ENCODE data around the gene CNST.

DNA sequence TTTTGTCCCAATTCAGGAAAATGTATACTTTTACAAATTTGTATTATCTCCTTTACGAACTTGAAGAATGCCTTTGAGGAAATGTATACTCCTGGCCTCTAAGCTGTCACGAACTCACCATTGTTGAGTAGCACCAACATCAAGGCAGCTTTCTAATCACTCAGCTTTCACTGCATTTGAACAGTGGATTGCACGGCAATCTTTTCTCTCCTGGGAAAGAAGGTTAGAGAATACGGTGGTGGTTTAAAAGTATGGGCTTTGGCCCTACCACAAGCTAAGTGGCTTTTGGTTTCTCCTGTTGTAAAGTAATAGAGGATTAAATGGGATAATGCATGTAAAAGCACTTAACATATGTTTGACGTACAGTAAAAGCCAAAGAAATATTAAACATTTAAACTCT lies 57.8 kb downstream of the CNST start:
- no peak for TF ChIP-seq EP300 (IDR thresholded peaks at IDR 0.05)
- TF ChIP-seq, protein P1, sequence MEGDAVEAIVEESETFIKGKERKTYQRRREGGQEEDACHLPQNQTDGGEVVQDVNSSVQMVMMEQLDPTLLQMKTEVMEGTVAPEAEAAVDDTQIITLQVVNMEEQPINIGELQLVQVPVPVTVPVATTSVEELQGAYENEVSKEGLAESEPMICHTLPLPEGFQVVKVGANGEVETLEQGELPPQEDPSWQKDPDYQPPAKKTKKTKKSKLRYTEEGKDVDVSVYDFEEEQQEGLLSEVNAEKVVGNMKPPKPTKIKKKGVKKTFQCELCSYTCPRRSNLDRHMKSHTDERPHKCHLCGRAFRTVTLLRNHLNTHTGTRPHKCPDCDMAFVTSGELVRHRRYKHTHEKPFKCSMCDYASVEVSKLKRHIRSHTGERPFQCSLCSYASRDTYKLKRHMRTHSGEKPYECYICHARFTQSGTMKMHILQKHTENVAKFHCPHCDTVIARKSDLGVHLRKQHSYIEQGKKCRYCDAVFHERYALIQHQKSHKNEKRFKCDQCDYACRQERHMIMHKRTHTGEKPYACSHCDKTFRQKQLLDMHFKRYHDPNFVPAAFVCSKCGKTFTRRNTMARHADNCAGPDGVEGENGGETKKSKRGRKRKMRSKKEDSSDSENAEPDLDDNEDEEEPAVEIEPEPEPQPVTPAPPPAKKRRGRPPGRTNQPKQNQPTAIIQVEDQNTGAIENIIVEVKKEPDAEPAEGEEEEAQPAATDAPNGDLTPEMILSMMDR (IDR thresholded peaks at IDR 0.05): no peak
